SKM-1 (cell line): ENCODE data around the gene CYB5R3.

Experiments used
- DNase-seq: peaks from one replicate; lab custom pipeline; 2025; ENCODE audit not compliant: unreplicated experiment; lab: John Stamatoyannopoulos, UW

CYB5R3 gene

GRCh38 chr22:42649246-42650099 is at the start of gene CYB5R3:
Gene CYB5R3, minus strand, starts transcription at chr22:42649392. Its CDS starts 77 bp downstream, at chr22:42649315.
- peak; percentile 36 for DNase-seq

- DNase-seq = no peak
Measured at GRCh38 chr22:42697542-42698013, 48.4 kb upstream of the CYB5R3 start.

DNA sequence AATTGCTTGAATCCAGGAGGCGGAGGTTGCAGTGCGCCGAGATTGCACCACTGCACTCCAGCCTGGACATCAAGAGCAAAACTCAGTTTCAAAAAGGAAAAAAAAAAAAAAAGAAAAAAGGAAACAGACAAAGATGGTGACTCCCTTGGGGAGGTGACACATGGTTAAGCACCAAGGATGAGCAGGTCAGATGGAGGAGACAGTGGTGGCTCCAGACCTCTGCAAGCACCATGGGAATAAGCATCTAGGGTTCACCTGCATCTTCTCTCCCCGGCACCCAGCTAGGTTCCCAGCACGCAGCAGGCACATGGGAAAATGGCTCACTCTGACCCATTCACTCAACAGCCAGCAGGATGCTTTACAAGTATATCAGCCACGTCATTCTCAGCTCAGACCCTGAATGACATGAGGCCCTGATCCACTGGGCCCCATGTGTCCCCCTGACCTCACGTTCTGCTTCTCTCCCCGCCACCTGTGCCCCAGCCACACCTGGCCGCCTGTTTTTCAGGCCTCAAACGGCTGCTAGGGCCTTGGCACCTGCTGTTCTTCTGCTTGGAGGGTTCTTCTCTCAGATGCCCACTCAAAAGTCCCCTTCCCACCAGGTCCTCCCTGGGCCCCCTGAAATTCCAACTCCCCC is 47.3 kb upstream of the CYB5R3 start:
- no peak for DNase-seq

DNA sequence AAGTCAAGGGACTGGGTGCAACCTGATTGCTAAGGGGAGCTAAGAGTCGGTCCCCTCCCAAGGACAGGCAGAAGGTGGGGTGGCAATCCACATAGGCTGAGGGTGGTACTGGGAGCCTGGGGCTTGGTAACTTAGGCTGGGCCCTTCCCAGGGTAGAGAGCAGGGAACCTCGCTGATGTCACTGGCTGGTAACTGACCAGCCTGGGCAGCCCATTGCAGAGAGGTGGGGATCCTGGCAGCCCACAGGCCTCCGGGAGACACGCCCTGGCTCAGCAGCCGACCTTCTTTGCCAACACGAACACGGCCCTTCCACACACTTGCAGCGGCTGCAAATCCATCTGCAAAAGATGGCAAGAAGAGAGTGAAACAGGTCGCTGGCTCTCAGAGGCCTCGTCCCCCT is 46.1 kb upstream of the CYB5R3 start:
- DNase-seq = no peak

DNA sequence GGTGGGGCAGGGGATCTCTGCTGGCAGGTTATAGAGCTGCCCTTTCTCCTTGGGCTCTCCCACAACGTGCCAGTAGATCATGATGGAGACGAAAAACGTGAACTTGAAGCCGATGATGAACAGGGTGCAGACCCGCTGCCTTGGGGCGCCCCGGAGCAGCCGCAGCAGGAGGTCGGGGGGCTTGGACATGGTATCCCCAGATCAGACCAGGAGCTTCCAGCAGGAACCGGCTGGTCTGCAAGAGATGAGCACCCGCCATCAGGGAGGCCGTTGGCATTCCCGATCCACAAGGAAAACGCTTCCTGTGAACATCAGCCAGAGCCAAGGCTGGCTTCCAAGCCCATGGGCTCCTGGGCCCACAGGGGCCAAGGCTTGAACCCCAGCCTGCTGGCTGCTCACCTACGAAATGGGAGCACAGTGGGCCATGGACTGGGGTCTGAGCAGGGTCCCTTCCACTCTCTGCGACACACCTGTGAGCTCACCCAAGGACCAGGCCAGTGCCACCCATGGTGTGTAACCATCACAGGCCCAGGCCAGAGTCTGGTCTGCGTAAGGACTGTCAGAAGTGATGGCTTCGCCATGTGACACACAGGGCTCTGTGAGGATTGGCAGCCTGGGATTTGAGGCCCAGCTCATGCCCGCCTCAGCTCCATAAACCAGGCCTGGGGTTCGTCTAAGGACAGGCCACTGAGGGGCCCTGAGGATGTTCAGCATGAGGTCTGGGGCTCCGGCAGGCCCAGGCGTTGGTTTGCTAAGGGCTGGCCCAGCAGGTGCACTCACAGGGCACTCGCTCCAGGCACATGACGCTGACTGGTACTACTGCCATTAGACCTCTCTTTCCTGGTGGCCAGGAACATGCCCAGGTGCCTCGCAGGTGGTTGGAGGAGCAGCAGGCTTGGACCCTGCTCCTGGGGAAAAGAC is 44.8 kb upstream of the CYB5R3 start:
- DNase-seq = no peak

DNA sequence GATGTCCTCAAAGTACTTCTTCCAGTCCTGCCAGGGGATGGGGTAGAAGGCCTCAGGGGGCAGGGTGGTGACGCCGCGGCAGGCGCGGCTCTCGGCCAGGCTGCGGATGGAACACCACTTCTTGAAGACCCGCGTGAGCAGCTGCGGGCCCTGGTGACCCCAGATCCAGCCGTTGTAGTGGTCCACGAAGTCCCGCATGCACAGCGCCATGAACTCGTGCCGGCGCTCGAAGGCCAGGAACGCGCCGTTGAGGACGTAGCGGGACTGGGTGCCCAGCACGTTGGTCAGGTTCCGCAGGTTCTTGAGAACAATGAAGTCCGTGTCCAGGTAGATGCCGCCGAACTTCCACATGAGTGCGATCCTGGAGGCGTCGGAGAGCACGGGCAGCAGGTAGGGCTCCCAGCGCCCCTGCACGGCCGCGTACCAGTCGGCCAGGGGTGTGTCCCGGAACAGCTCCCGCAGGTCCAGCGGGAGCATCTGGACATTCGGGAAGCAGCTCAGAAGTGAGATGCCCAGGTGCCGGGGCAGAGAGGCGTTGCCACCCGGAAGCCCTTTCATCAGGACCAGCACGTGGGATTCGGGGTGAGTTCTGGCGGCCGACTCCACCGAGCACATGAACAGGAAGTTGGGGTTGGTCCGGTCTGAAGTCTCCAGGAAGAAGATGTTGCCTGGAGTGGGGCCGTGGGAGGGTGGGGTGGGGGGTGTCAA is 44.0 kb upstream of the CYB5R3 start:
- DNase-seq = no peak

DNA sequence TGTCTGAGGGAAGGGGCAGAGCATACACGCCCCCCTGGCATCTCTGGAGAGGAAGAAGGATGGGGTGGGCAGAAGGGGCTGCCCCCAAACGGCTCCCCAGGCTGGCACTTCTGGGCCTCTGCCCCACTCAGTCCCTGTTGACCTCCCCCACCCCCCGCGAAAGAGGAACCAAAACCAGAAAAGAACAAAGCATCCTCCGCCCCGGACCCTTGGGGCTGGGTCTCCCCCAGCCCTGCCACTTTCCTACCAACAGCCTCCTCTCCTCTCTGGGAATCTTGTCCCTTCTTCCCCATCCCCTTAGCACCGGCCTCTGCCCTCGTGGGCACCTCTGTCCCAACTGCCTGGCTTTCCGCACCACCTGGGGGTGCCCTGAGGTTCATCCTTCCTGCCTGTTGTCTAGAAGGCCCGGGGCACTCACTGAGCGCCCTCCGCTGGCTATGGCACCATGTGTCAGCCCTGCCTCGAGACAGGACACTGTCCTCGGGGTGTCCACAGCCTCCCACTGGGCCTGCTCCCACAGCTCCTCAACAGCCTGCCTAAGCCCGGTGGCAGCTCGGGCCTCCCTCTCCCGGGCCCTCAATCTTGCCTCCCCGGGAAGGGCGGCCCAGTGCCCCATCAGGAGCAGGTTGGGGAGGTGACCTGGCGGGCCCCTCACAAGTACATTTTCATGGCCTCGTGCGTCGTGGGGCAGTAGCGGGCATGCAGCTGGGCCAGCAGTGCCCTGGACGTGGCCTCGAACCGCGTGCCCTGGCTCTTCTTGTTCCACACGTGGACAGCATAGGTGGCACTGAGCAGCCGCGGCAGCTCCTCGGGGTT is 43.3 kb upstream of the CYB5R3 start:
- DNase-seq = no peak

DNA sequence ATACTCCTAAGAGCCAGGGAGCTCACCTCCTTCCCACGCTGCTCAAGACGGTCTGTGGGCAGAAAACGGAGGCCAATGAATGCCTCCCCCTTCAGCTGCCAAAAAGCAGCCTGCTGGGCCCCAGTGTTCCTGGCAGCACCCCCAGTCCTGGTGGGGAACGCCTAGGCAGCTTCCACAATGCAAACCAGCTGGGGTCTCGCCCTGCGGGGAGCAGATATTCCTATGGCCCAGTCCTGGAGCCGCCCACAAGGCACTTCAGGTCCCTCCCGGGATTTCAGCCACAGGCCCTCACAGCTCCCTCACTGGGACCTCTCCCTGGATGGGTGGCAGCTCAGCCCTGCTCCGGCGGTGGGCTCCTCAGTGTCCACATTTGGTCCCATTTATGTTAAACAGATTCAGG is 42.2 kb upstream of the CYB5R3 start:
- DNase-seq = no peak

- no peak for DNase-seq
Measured at GRCh38 chr22:42688241-42689211, 39.3 kb upstream of the CYB5R3 start.

DNA sequence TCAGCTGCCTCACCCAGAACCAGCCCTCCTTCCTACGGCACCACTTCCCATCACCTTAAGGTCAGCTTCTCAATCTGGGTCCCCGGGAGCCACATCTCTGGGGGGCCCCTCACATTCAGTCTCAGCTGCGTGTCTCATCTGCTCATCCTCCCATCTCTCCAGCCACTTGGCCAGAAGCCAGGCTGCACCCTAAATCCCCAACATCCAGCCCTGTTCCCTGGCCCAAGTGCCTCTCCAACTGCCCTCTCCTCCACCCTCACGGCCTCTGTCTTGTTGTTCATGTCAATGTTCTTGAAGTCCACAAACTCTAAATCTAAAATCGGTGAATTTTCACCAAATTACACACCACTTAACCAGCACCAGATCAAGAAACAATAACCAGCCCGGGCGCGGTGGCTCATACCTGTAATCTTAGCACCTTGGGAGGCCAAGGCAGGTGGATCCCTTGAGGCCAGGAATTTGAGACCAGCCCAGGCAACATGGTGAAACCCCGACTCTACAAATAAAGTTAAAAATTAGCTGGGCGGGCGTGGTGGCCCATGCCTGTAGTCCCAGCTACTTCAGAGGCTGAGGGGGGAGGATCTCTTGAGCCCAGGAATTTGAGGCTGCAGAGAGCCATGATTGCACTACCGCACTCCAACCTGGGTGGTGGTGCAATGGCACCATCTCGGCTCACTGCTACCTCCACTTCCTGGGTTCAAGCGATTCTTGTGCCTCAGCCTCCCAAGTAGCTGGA is 37.7 kb upstream of the CYB5R3 start:
- no peak for DNase-seq

DNA sequence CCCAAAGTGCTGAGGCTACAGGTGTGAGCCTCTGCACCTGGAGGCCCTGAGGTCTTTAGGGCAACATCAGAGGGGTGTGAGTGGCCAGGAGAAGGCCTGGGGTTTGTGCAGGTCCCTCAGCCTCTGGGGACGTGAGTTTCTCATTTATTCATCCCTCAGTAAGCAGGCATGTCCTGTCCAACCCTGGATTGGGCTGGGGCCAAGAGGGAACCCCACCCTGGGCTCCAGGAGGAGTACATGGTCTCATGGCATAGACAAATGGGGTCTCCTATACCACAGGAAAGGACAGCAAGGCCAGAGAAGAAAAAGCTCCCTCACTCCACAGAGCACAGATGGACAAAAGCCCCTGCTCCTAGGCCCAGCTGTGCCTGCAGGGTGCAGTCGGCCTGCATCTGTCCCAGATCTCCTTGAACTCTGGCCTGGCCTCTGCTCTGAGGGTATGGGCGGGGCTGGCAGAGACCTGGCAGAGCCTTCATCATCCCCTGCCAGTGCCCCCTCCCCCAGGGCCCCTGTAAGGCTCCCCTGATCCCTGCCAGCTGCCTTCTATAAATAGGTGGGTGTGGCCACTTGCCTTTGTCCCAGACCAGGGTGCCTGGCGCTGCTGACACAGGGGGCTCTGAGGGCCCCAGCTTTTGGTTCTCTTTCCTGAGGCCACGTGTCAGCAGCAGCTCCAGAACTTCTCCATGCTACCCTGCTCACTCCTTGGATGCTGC is 36.9 kb upstream of the CYB5R3 start:
- DNase-seq = no peak

DNA sequence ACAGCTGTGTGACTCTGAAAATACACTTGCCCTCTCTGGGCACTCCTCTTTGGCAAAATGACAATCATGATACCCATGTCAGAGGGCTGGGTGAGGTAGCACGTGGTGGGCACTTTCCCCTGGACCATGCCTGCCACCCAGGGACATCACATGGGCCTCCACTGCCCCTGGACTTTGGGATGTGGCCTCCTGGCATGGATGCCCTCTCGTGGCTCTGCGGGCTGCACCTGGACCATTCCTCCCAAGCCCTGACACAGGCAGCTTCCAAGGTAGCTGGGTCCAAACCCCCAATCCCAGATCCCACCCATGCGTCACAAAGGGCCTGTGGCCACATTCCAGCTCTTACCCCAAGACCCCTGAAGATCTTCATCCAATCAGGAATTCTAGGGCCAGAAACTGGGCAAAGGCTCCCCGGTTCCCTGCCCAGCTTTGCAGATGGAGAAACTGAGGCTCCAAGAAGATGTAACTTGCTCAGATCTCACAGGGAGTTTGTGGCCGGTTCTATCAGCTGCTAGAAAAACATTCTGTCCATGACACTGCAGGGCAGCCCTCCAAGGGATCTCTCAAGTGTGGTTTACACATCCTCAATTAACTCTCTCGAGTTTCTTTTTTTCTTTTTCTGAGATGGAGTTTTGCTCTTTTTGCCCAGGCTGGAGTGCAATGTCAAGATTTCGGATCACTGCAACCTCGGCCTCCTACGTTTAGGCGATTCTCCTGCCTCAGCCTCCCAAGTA is 35.4 kb upstream of the CYB5R3 start:
- DNase-seq = no peak

DNA sequence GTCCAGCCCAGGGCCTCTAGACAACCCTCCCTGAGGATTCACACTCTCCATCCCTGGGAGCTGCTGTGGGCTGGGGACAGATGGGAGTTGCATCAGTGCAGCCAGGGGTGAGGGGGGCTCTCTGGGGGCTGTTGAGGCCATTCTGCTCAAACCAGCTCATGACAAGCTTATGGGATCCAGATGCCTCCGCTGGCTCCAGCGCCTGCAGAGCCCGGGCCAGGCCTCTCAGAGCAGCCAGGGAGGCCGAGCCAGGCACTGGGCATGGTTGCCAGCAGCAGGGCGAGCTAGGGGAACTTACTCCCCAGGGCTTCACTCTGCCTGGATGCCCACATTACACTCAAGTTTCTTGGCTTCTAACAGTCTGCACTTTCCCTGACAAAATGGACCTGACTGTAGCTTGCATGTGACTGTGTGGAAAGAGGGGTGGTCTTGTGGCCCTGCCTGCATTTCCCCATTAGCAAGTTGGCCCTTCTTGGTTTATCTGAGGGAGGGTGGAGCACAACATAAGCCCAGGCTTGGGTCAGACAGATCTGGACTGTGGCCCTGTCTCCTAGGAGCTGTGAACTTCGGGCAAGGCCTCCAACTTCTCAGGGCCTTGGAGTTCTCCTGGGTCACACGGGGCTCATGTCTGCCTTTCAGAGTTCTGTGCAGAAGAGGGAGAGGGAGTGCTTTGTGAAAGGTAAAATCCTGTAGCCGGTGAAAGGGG is 34.5 kb upstream of the CYB5R3 start:
- no peak for DNase-seq

- DNase-seq = no peak
Measured at GRCh38 chr22:42682113-42682851, 33.1 kb upstream of the CYB5R3 start.

DNA sequence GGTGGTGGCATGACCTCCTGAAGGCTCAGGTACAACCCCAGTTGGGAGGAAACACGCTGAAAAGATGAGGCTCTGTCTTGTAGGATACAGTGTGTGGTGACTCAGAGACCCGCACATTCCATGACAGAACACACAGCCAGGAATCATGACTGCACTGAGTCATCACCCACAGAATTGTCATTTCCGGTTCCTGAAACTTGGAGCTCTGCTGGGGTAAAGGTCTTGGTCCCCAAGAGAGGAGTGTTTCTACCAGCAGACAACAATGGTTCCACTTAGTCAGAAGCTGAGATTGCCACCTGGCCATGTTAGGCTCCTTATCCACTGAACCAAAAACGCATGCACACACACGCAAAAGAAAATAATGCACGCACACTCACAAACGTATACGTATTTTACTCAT is 31.5 kb upstream of the CYB5R3 start:
- peak; percentile 47 for DNase-seq
